GM23338 (cell line): ENCODE measurements around the gene VCY1B. TPM values are rescaled to one million over a fixed set of nuclear protein-coding genes. Genes with fewer than 3 reads are reported as not detected.
"Not testable (repeated sequence)": the region's sequence is repeated elsewhere in the genome, so short reads cannot be mapped to it uniquely, and the experiment has no call there.

ENCODE experiments used
- ATAC-seq: fragments of 200-7000 bp; cut with Tn5 transposase; 3 replicates; pipeline ENCODE4 v1.9.1; 2020
- DNase-seq: peaks from one replicate; pipeline ENCODE4 v3.0.0-alpha.2; 2015; ENCODE audit warnings: low spot score
- H2AFZ ChIP-seq: fragments of 200-600 bp; sonication (generic); 2 replicates; pipeline ENCODE4 v1.8.0; 2016; ENCODE audit warnings: antibody characterized with exemption, mild to moderate bottlenecking, moderate library complexity
- H3F3A ChIP-seq: fragments of 200-600 bp; sonication (generic); replicated peaks from 2 replicates; pipeline ENCODE4 v1.8.0; 2017; ENCODE audit warnings: antibody characterized with exemption, mixed run types, low read depth
- H3K27ac ChIP-seq: fragments of 200-600 bp; sonication (generic); 2 replicates; pipeline ENCODE4 v1.6.1; 2016; ENCODE audit warnings: low read depth
- H3K27me3 ChIP-seq: fragments of 200-600 bp; sonication (generic); 2 replicates; pipeline ENCODE4 v1.8.0; 2016; ENCODE audit warnings: mild to moderate bottlenecking, mixed run types, moderate library complexity; ENCODE audit not compliant: insufficient read depth
- H3K36me3 ChIP-seq: fragments of 200-600 bp; sonication (generic); 2 replicates; pipeline ENCODE4 v1.8.0; 2016; ENCODE audit warnings: mild to moderate bottlenecking; ENCODE audit not compliant: insufficient read depth
- H3K4me1 ChIP-seq: fragments of 200-600 bp; sonication (generic); 2 replicates; pipeline ENCODE4 v1.8.0; 2016; ENCODE audit warnings: mild to moderate bottlenecking, moderate library complexity; ENCODE audit not compliant: insufficient read depth
- H3K4me2 ChIP-seq: fragments of 200-600 bp; sonication (generic); 2 replicates; pipeline ENCODE4 v1.7.1; 2017; ENCODE audit warnings: mixed run types
- H3K4me3 ChIP-seq: fragments of 200-600 bp; sonication (generic); 2 replicates; pipeline ENCODE4 v1.6.1; 2016; ENCODE audit warnings: mixed run types
- H3K79me2 ChIP-seq: fragments of 200-600 bp; sonication (generic); replicated peaks from 2 replicates; pipeline ENCODE4 v1.8.0; 2017; ENCODE audit warnings: mild to moderate bottlenecking; ENCODE audit not compliant: insufficient read depth
- H3K9me2 ChIP-seq: fragments of 200-600 bp; sonication (generic); 2 replicates; pipeline ENCODE4 v1.8.0; 2017; ENCODE audit not compliant: insufficient read depth
- H4K20me1 ChIP-seq: fragments of 200-600 bp; sonication (generic); replicated peaks from 2 replicates; pipeline ENCODE4 v1.8.0; 2017; ENCODE audit warnings: mild to moderate bottlenecking; ENCODE audit not compliant: insufficient read depth
- H3K27ac Mint-ChIP-seq: 2 replicates; pipeline ENCODE4 v1.8.0; 2020; ENCODE audit warnings: inconsistent platforms, mild to moderate bottlenecking, moderate library complexity, mixed read lengths
- H3K27me3 Mint-ChIP-seq: 3 replicates; pipeline ENCODE4 v1.8.0; 2022; ENCODE audit warnings: low read depth, mild to moderate bottlenecking, moderate library complexity, mixed read lengths, inconsistent platforms; ENCODE audit not compliant: insufficient read depth, poor library complexity
- H3K36me3 Mint-ChIP-seq: 3 replicates; pipeline ENCODE4 v1.8.0; 2021; ENCODE audit warnings: low read depth, mild to moderate bottlenecking, inconsistent platforms, moderate library complexity, mixed read lengths
- H3K4me1 Mint-ChIP-seq: 3 replicates; pipeline ENCODE4 v1.8.0; 2020; ENCODE audit warnings: mild to moderate bottlenecking, inconsistent platforms, mixed read lengths
- H3K4me3 Mint-ChIP-seq: 3 replicates; pipeline ENCODE4 v1.8.0; 2021; ENCODE audit warnings: moderate library complexity, mild to moderate bottlenecking, inconsistent platforms, mixed read lengths
- H3K9me3 Mint-ChIP-seq: 3 replicates; pipeline ENCODE4 v1.8.0; 2020; ENCODE audit warnings: moderate library complexity, mild to moderate bottlenecking, inconsistent platforms, mixed read lengths
- CREB1 ChIP-seq: fragments of 250-450 bp; sonication (Bioruptor Pico); IDR thresholded peaks from 2 replicates; pipeline ENCODE4 v1.5.0; 2020; ENCODE audit warnings: low read depth, mild to moderate bottlenecking, moderate library complexity
- EZH2phosphoT487 ChIP-seq: fragments of 200-600 bp; sonication (generic); IDR thresholded peaks from one replicate; pipeline ENCODE4 v1.8.1; 2018; ENCODE audit warnings: antibody characterized with exemption; ENCODE audit not compliant: unreplicated experiment
- NANOG ChIP-seq: IDR thresholded peaks from 2 replicates; pipeline ENCODE4 v1.6.1; 2016; ENCODE audit warnings: antibody characterized with exemption, borderline replicate concordance
- long read RNA-seq: library from polyadenylated mRNA; unstranded; transcript quantifications from one replicate; pipeline ENCODE4 v2.0.0, GENCODE V29; 2020; ENCODE audit not compliant: unreplicated experiment
- polyA plus RNA-seq: library from polyadenylated mRNA; unstranded; fragments of >200 nt; fragmentation: Nextera tagmentation; extraction: Ambion mirVana; gene quantifications from 2 replicates; pipeline ENCODE4 v1.2.1, GENCODE V29; 2016
- total RNA-seq: library from RNA; depleted of rRNA; stranded (reverse); fragments of >200 nt; shearing (Covaris generic); gene quantifications from 2 replicates; pipeline ENCODE4 v1.2.3, GENCODE V29; 2014; rRNA removed
- TF ChIP-seq, protein P1 (sequence below): IDR thresholded peaks from one replicate; pipeline ENCODE4 v1.6.1; 2018; ENCODE audit warnings: antibody characterized with exemption; ENCODE audit not compliant: unreplicated experiment

Gene VCY1B
- total RNA-seq (not detected in 2 replicates), polyA plus RNA-seq (1.3 and 1.4 TPM in 2 replicates)
- long read RNA-seq, result 0 reads

DNA sequence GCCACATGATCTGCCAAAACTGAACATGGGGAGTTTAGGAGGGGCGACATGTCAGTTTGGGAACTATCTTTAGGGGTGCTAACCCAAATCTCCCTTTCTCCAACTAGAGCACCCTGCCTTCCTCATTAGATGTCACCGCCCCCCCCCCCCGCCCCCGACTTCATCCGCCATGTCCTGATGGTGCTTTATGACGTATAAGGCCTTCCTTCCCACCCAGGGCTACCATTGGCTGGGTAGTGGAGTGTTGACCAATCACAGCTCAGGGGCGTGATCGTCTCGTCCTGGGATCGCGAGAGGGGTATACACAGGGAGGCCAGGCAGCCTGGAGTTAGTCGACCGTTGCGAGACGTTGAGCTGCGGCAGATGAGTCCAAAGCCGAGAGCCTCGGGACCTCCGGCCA, at the start of gene VCY1B:
Gene VCY1B, plus strand, starts transcription at position 301 of the 400 bp plus-strand sequence. Its CDS starts 63 bp downstream, at position 364.
- H3K27me3 Mint-ChIP-seq, H3K4me3 Mint-ChIP-seq, H3K27me3 ChIP-seq, H3K27ac Mint-ChIP-seq, H2AFZ ChIP-seq, H3K36me3 Mint-ChIP-seq, H4K20me1 ChIP-seq, DNase-seq, H3K9me2 ChIP-seq, H3K4me1 ChIP-seq, ATAC-seq, H3K9me3 Mint-ChIP-seq, H3K79me2 ChIP-seq, H3K4me3 ChIP-seq, H3K4me1 Mint-ChIP-seq, H3F3A ChIP-seq, H3K36me3 ChIP-seq, H3K27ac ChIP-seq, H3K4me2 ChIP-seq: not testable (repeated sequence)

DNA sequence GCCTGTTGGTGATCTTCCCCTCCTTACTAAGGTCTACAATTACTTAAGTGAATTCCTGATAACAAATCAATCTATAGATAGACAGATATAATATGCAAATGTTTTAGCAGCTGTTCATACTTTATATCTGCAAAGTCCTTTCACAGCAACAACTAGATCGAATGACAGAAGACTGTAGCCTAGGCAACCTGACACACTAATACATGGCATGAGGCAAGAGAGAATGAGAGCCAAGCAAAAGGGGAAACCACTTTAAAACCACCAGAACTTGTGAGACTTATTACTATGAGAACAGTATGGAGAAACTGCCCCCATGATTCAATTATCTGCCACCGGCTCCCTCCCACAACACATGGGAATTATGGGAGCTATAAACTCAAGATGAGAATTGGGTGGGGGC, 44.1 kb upstream of the VCY1B start:
- not testable (repeated sequence) for H3K4me3 ChIP-seq, H4K20me1 ChIP-seq, H3K4me1 ChIP-seq, H3K27me3 ChIP-seq, H2AFZ ChIP-seq, H3K4me3 Mint-ChIP-seq, DNase-seq, H3K9me2 ChIP-seq, H3K79me2 ChIP-seq, H3F3A ChIP-seq, H3K27ac Mint-ChIP-seq, H3K36me3 Mint-ChIP-seq, H3K36me3 ChIP-seq, H3K27me3 Mint-ChIP-seq, H3K27ac ChIP-seq, H3K4me2 ChIP-seq, H3K9me3 Mint-ChIP-seq, H3K4me1 Mint-ChIP-seq, ATAC-seq

DNA sequence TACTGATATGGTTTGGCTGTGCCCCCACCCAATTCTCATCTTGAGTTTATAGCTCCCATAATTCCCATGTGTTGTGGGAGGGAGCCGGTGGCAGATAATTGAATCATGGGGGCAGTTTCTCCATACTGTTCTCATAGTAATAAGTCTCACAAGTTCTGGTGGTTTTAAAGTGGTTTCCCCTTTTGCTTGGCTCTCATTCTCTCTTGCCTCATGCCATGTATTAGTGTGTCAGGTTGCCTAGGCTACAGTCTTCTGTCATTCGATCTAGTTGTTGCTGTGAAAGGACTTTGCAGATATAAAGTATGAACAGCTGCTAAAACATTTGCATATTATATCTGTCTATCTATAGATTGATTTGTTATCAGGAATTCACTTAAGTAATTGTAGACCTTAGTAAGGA, 25.6 kb upstream of the VCY1B start:
- H3K27ac Mint-ChIP-seq, H3K27ac ChIP-seq, H3K4me3 ChIP-seq, H3K4me1 ChIP-seq, H3K9me3 Mint-ChIP-seq, H3K27me3 Mint-ChIP-seq, H3F3A ChIP-seq, H3K36me3 ChIP-seq, H2AFZ ChIP-seq, H3K79me2 ChIP-seq, H3K36me3 Mint-ChIP-seq, H3K9me2 ChIP-seq, H3K27me3 ChIP-seq, H3K4me3 Mint-ChIP-seq, H3K4me1 Mint-ChIP-seq, DNase-seq, ATAC-seq, H3K4me2 ChIP-seq, H4K20me1 ChIP-seq: not testable (repeated sequence)

DNA sequence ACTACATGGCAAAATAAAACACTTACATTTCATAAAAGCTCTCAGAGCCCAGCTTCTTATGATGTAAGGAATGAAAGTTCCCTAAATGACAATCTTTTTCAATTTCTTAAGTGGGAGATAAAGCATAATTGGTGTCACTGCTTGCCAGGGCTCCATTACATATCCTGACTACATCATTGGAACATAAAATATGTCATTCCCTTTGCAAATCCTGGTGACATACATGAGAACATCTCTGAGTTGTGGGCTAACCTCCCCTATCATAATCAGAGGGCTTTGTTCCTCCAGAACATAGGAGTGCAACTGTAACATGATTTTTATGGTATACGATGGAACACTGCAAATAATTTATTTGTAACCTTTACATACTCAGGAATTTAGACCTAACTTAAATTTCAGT, 29.9 kb downstream of the VCY1B start:
- no peaks in the 10 kb centered on the region for H3K36me3 ChIP-seq
- H3K4me3 ChIP-seq, result no peak overlapping the region
- H3K4me2 ChIP-seq, result no peak overlapping the region
- H2AFZ ChIP-seq, result no peak overlapping the region
- DNase-seq (no peak), ATAC-seq (no peak)
- no peaks in the 10 kb centered on the region for H3K4me1 Mint-ChIP-seq
- no peak overlapping the region for H3K27ac Mint-ChIP-seq
- no peak overlapping the region for H3K4me3 Mint-ChIP-seq
- no peaks in the 10 kb centered on the region for H3K79me2 ChIP-seq
- no peaks in the 10 kb centered on the region for H3K27me3 Mint-ChIP-seq
- H3K27ac ChIP-seq, result no peak overlapping the region
- no peaks in the 10 kb centered on the region for H3F3A ChIP-seq
- H3K4me1 ChIP-seq, result no peaks in the 10 kb centered on the region
- no peaks in the 10 kb centered on the region for H3K36me3 Mint-ChIP-seq
- H3K9me3 Mint-ChIP-seq, result no peaks in the 10 kb centered on the region
- no peaks in the 10 kb centered on the region for H4K20me1 ChIP-seq
- no peaks in the 10 kb centered on the region for H3K9me2 ChIP-seq
- H3K27me3 ChIP-seq, result no peaks in the 10 kb centered on the region
- TF ChIP-seq EZH2phosphoT487, result no peak
- no peak for TF ChIP-seq NANOG
- TF ChIP-seq, protein P1, sequence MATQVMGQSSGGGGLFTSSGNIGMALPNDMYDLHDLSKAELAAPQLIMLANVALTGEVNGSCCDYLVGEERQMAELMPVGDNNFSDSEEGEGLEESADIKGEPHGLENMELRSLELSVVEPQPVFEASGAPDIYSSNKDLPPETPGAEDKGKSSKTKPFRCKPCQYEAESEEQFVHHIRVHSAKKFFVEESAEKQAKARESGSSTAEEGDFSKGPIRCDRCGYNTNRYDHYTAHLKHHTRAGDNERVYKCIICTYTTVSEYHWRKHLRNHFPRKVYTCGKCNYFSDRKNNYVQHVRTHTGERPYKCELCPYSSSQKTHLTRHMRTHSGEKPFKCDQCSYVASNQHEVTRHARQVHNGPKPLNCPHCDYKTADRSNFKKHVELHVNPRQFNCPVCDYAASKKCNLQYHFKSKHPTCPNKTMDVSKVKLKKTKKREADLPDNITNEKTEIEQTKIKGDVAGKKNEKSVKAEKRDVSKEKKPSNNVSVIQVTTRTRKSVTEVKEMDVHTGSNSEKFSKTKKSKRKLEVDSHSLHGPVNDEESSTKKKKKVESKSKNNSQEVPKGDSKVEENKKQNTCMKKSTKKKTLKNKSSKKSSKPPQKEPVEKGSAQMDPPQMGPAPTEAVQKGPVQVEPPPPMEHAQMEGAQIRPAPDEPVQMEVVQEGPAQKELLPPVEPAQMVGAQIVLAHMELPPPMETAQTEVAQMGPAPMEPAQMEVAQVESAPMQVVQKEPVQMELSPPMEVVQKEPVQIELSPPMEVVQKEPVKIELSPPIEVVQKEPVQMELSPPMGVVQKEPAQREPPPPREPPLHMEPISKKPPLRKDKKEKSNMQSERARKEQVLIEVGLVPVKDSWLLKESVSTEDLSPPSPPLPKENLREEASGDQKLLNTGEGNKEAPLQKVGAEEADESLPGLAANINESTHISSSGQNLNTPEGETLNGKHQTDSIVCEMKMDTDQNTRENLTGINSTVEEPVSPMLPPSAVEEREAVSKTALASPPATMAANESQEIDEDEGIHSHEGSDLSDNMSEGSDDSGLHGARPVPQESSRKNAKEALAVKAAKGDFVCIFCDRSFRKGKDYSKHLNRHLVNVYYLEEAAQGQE, result no peak
- no peak for TF ChIP-seq CREB1 (CRISPR knock-in tag)
